GM18508 (cell line): ENCODE results near the gene OPCML.

ENCODE experiments used
- ATAC-seq: cut with Tn5 transposase; IDR thresholded peaks from one replicate; pipeline ENCODE4 v1.9.1; 2021; ENCODE audit warnings: moderate number of reproducible peaks; ENCODE audit not compliant: insufficient read depth, unreplicated experiment

Gene OPCML

GRCh38 chr11:132504501-132505041 lies 1027.7 kb downstream of the OPCML start:
- no peak for ATAC-seq

- ATAC-seq = no peak
Measured at GRCh38 chr11:132501356-132501755, 1030.9 kb downstream of the OPCML start.

GRCh38 chr11:132499661-132500060 lies 1032.6 kb downstream of the OPCML start:
- ATAC-seq = no peak

- ATAC-seq = no peak
Measured at GRCh38 chr11:132496341-132496740, 1036.0 kb downstream of the OPCML start.

- ATAC-seq = no peak
Measured at GRCh38 chr11:132493801-132494200, 1038.5 kb downstream of the OPCML start.

- no peak for ATAC-seq
Measured at GRCh38 chr11:132490978-132491377, 1041.3 kb downstream of the OPCML start.

- no peak for ATAC-seq
Measured at GRCh38 chr11:132486060-132486459, 1046.2 kb downstream of the OPCML start.

- ATAC-seq = no peak
Measured at GRCh38 chr11:132475026-132475425, 1057.3 kb downstream of the OPCML start.

GRCh38 chr11:132472411-132473172 lies 1059.7 kb downstream of the OPCML start:
- no peak for ATAC-seq

- no peak for ATAC-seq
Measured at GRCh38 chr11:132471466-132471865, 1060.8 kb downstream of the OPCML start.

GRCh38 chr11:132466983-132467382 lies 1065.3 kb downstream of the OPCML start:
- no peak for ATAC-seq

- no peak for ATAC-seq
Measured at GRCh38 chr11:132464939-132465338, 1067.4 kb downstream of the OPCML start.

- ATAC-seq = no peak
Measured at GRCh38 chr11:132464003-132464342, 1068.3 kb downstream of the OPCML start.

- no peak for ATAC-seq
Measured at GRCh38 chr11:132463295-132464002, 1068.9 kb downstream of the OPCML start.

- ATAC-seq = no peak
Measured at GRCh38 chr11:132459736-132460135, 1072.6 kb downstream of the OPCML start.

GRCh38 chr11:132457445-132457844 lies 1074.9 kb downstream of the OPCML start:
- ATAC-seq = no peak

- ATAC-seq = no peak
Measured at GRCh38 chr11:132456751-132457328, 1075.5 kb downstream of the OPCML start.

GRCh38 chr11:132455044-132455443 lies 1077.3 kb downstream of the OPCML start:
- ATAC-seq = no peak

GRCh38 chr11:132453406-132453805 lies 1078.9 kb downstream of the OPCML start:
- ATAC-seq = no peak

GRCh38 chr11:132452616-132453015 lies 1079.7 kb downstream of the OPCML start:
- no peak for ATAC-seq

- no peak for ATAC-seq
Measured at GRCh38 chr11:132451942-132452601, 1080.2 kb downstream of the OPCML start.
